Urinary bladder (tissue), 4 donors: ENCODE results near the gene SMAD9. TPM values are rescaled to one million over a fixed set of nuclear protein-coding genes. Genes with fewer than 3 reads are reported as not detected.
"Not testable (repeated sequence)": the region's sequence is repeated elsewhere in the genome, so short reads cannot be mapped to it uniquely, and the experiment has no call there.

Source experiments
- DNase-seq: peaks from one replicate; pipeline ENCODE4 v3.0.0-alpha.2; 2015; ENCODE audit errors: extremely low spot score
- H3K27ac ChIP-seq: one replicate; pipeline ENCODE4 v1.5.1; 2013; ENCODE audit warnings: low read depth, mild to moderate bottlenecking, moderate library complexity
- H3K36me3 ChIP-seq: one replicate; pipeline ENCODE4 v1.6.1; 2013; ENCODE audit warnings: mild to moderate bottlenecking, moderate library complexity; ENCODE audit not compliant: insufficient read depth
- H3K4me1 ChIP-seq: one replicate; pipeline ENCODE4 v1.6.1; 2013; ENCODE audit warnings: mild to moderate bottlenecking, moderate library complexity; ENCODE audit not compliant: insufficient read depth
- H3K4me3 ChIP-seq: one replicate; pipeline ENCODE4 v1.5.1; 2013; ENCODE audit warnings: low read depth, low read length
- WGBS: extraction: QIAGEN DNeasy Blood & Tissue Kit; methylation state at CpG from one replicate; pipeline ENCODE4 v1.1.7; 2013; 5-methylcytosine and 5-hydroxymethylcytosine counted together
- polyA plus RNA-seq: library from polyadenylated mRNA; stranded (reverse); fragments of 200-250 nt; gene quantifications from one replicate; pipeline ENCODE4 v1.2.3, GENCODE V29; 2013
- total RNA-seq: library from RNA; depleted of rRNA; stranded (reverse); fragments of >200 nt; gene quantifications from one replicate; pipeline ENCODE4 v1.2.3, GENCODE V29; 2014
- donor health status: healthy with polysubstance abuse.
- donor health status: healthy.

The SMAD9 gene
- total and polyA plus RNA-seq, 2 donors, result 10.8 to 47.4 TPM

DNA sequence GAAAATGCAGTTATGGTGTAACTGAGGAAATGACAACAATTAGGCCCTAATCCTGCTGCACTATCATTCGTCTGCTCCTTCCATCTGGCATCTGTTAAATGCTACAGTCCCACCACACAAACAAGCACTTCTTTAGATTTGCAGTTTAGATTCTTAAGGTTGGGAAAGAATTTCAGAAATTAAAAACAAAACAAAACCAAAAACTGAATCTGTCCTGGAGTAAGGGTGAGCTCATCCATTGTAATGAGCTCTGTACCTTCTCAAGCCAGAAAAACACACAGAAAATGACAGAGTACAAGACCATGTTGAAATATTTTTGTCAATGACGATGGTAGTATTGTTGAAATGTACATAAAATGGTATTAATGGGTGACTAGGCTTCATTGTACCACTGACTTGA lies 28.3 kb downstream of the SMAD9 start:
- Histone ChIP-seq H3K4me3 (no peak overlapping the region), H3K27ac (no peak overlapping the region), H3K36me3 (no peaks in the 10 kb centered on the region), H3K4me1 (no peaks in the 10 kb centered on the region)
- DNase-seq, result no peak
- WGBS, result 67% methylated on average over 2 of the region's 2 CpGs

GRCh38 chr13:36888645-36889044 lies 31.4 kb downstream of the SMAD9 start:
- DNase-seq, result no peak
- WGBS, result 76% methylated on average over 3 of the region's 3 CpGs
- Histone ChIP-seq H3K4me3 (no peak overlapping the region), H3K27ac (no peak overlapping the region), H3K4me1 (no peaks in the 10 kb centered on the region), H3K36me3 (no peaks in the 10 kb centered on the region)

GRCh38 chr13:36887758-36888521 lies 32.1 kb downstream of the SMAD9 start:
- H3K27ac ChIP-seq, result no peak overlapping the region
- H3K36me3 ChIP-seq, result no peaks in the 10 kb centered on the region
- no peak for DNase-seq
- H3K4me1 ChIP-seq, result no peaks in the 10 kb centered on the region
- H3K4me3 ChIP-seq, result no peak overlapping the region
- WGBS, result 56% methylated on average over 9 of the region's 9 CpGs

DNA sequence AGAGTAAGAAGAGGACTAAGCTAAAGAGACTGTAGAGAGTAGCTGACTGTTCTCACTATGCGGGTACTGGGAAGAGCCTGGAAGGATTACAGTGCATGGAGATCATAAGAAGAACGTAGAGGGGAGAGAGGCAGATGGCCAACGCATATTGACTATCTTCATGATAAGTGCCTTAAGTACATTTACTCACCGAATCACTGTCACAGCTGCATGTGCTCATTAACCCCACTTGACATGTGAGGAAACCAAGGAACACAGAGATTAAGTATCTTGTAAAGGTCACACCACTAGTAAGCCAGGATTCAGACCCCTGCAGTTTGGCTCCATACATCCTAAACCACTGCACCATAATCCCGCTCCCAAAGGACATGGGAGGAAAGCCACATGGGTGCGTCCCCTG lies 34.1 kb downstream of the SMAD9 start:
- Histone ChIP-seq H3K4me1 (no peaks in the 10 kb centered on the region), H3K4me3 (no peak overlapping the region), H3K36me3 (no peaks in the 10 kb centered on the region), H3K27ac (no peak overlapping the region)
- WGBS, result 89% methylated on average over 6 of the region's 6 CpGs
- no peak for DNase-seq

GRCh38 chr13:36884235-36884634 lies 35.8 kb downstream of the SMAD9 start:
- Histone ChIP-seq H3K4me1 (no peaks in the 10 kb centered on the region), H3K4me3 (no peak overlapping the region), H3K36me3 (no peaks in the 10 kb centered on the region), H3K27ac (no peak overlapping the region)
- DNase-seq, result no peak
- WGBS, result 87% methylated on average over 6 of the region's 6 CpGs

- WGBS, result 98% methylated on average over 6 of the region's 6 CpGs
- H3K27ac ChIP-seq, result no peak overlapping the region
- H3K36me3 ChIP-seq, result no peaks in the 10 kb centered on the region
- H3K4me1 ChIP-seq, result no peaks in the 10 kb centered on the region
- no peak for DNase-seq
- H3K4me3 ChIP-seq, result no peak overlapping the region
These were observed 36.2 kb downstream of the SMAD9 start for GRCh38 chr13:36883824-36884223.

DNA sequence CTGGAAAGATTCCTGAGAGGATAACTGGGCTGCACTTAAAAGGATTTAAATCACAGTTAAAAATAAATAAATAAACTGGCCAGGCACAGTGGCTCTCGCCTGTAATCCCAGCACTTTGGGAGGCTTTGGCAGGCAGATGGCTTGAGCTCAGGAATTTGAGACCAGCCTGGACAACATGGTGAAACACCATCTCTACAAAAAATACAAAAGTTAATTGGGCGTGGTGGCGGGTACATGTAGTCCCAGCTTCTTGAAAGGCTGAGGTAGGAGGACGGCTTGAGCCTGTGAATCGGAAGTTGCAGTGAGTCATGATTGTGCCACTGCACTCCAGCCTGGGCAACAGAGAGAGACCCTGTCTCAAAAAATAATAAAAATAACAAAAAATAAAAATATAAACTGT lies 36.6 kb downstream of the SMAD9 start:
- not testable (repeated sequence) for H3K4me1 ChIP-seq, H3K27ac ChIP-seq, H3K4me3 ChIP-seq, DNase-seq, H3K36me3 ChIP-seq
- 81% methylated on average over 5 of the region's 5 CpGs for WGBS

GRCh38 chr13:36882829-36883390 lies 37.1 kb downstream of the SMAD9 start:
- no peaks in the 10 kb centered on the region for H3K4me1 ChIP-seq
- no peak overlapping the region for H3K4me3 ChIP-seq
- no peak overlapping the region for H3K27ac ChIP-seq
- 88% methylated on average over 6 of the region's 6 CpGs for WGBS
- H3K36me3 ChIP-seq, result no peaks in the 10 kb centered on the region
- DNase-seq, result no peak

DNA sequence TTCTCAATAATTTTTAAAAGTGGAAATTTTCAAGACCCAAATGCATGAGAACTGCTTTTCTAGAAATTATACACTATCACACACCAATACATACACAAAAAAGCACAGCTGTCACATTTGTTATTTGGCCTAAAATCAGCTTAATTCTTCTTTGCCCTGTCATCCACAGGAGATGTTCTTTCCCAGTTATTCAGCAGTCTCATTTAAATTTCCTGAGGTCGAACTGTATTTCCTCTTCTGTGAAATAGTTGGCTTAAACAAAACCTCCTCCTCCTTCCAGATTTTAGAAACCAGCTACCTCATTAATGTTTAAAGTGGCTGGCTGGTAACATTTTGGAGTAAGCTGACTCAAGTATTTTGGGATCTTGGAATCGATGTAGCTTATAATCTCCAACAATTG lies 39.1 kb downstream of the SMAD9 start:
- Histone ChIP-seq H3K4me1 (no peaks in the 10 kb centered on the region), H3K27ac (no peak overlapping the region), H3K36me3 (no peaks in the 10 kb centered on the region), H3K4me3 (no peak overlapping the region)
- DNase-seq, result no peak
- WGBS, result 25% methylated on average over 2 of the region's 2 CpGs

- 92% methylated on average over 34 of the region's 34 CpGs for WGBS
- DNase-seq, result no peak
- no peak overlapping the region for H3K4me3 ChIP-seq
- no peaks in the 10 kb centered on the region for H3K36me3 ChIP-seq
- no peaks in the 10 kb centered on the region for H3K4me1 ChIP-seq
- no peak overlapping the region for H3K27ac ChIP-seq
These were observed 40.7 kb downstream of the SMAD9 start for GRCh38 chr13:36879218-36879938.

GRCh38 chr13:36875961-36876360 lies 44.1 kb downstream of the SMAD9 start:
- no peak for DNase-seq
- Histone ChIP-seq H3K4me3 (no peak overlapping the region), H3K4me1 (no peaks in the 10 kb centered on the region), H3K36me3 (peaks cover 3% of the 10 kb centered on the region), H3K27ac (no peak overlapping the region)
- 68% methylated on average over 4 of the region's 4 CpGs for WGBS

DNA sequence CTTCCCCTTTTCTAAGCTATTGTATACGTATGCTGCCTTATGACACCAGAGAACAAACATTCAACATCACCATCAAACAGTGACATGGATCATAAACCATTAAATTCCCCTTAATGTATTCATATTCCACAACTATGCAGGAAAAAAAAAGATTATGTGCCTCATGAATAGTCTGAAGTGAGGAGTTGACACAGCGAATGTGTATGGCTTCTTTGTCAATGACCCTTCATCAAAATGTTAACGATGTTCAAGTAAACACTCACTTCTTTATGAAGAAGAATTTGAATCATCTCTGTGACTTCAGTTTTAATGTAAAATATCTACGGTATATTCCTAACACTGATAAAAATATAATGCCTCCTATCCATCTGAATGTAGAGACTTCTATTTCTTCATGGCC lies 44.6 kb downstream of the SMAD9 start:
- H3K4me1 ChIP-seq, result no peaks in the 10 kb centered on the region
- H3K36me3 ChIP-seq, result peaks cover 3% of the 10 kb centered on the region
- no peak overlapping the region for H3K27ac ChIP-seq
- no peak overlapping the region for H3K4me3 ChIP-seq
- DNase-seq, result no peak
- 76% methylated on average over 4 of the region's 4 CpGs for WGBS

DNA sequence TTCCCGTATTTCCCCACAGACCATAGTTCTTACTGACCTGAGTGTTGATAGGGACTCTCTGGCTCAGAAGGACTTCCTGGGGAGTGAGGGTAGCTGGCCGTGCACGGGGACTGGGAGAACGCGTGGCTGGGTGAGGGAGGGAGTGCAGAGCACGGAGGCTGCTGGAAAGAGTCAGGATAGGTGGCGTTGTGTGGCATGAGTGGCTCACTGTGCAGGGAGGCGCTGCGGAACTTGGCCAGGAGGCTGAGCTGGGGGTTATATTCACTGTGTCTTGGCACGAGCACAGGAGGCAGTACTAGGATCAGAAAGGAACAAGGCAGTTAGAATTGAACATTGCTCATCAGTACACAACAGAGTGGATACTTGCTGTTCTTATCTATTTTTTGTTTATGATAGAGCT lies 47.4 kb downstream of the SMAD9 start:
- WGBS, result 59% methylated on average over 10 of the region's 10 CpGs
- peaks cover 3% of the 10 kb centered on the region for H3K36me3 ChIP-seq
- H3K4me1 ChIP-seq, result no peaks in the 10 kb centered on the region
- H3K27ac ChIP-seq, result no peak overlapping the region
- H3K4me3 ChIP-seq, result no peak overlapping the region
- DNase-seq, result no peak

GRCh38 chr13:36870050-36870692 lies 49.9 kb downstream of the SMAD9 start:
- H3K4me3 ChIP-seq, result no peak overlapping the region
- no peak overlapping the region for H3K27ac ChIP-seq
- DNase-seq, result no peak
- no peaks in the 10 kb centered on the region for H3K4me1 ChIP-seq
- 91% methylated on average over 1 of the region's 1 CpG for WGBS
- peaks cover 3% of the 10 kb centered on the region for H3K36me3 ChIP-seq
